ENCODE results near the gene EFCAB6.

- TF ChIP-seq, protein P1, sequence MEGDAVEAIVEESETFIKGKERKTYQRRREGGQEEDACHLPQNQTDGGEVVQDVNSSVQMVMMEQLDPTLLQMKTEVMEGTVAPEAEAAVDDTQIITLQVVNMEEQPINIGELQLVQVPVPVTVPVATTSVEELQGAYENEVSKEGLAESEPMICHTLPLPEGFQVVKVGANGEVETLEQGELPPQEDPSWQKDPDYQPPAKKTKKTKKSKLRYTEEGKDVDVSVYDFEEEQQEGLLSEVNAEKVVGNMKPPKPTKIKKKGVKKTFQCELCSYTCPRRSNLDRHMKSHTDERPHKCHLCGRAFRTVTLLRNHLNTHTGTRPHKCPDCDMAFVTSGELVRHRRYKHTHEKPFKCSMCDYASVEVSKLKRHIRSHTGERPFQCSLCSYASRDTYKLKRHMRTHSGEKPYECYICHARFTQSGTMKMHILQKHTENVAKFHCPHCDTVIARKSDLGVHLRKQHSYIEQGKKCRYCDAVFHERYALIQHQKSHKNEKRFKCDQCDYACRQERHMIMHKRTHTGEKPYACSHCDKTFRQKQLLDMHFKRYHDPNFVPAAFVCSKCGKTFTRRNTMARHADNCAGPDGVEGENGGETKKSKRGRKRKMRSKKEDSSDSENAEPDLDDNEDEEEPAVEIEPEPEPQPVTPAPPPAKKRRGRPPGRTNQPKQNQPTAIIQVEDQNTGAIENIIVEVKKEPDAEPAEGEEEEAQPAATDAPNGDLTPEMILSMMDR (IDR thresholded peaks at IDR 0.05; ENCODE audit: borderline replicate concordance, extremely low read depth, low read length, poor library complexity, severe bottlenecking), result no peak
- no peak for TF ChIP-seq EZH2 (IDR thresholded peaks at IDR 0.05; ENCODE audit: borderline replicate concordance, low read depth, low read length, severe bottlenecking)
These were observed 177.0 kb downstream of the EFCAB6 start for GRCh38 chr22:43635101-43635500.
